ENCODE results near the gene REEP6.
"Not testable (repeated sequence)": the region's sequence is repeated elsewhere in the genome, so short reads cannot be mapped to it uniquely, and the experiment has no call there.

The REEP6 gene

DNA sequence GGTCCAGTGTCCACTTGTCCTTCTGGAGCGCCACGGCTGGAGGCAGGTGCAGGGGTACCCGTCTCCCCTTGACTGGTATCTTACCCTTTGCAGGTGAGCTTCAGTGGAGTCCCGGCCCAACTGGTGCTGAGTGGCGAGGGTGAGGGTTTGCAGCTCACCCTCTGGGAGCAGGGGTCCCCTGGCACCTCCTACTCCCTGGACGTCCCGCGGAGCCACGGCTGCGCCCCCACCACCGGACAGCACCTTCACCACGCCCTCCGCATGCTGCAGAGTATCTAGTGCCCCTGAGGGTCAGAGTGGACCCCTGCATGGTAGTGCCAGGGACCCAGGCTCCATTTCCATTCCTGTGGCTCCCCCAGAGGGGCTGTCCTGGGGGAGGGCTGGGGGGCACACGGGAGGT, 44.0 kb downstream of the REEP6 start:
- TF ChIP-seq, protein P1, sequence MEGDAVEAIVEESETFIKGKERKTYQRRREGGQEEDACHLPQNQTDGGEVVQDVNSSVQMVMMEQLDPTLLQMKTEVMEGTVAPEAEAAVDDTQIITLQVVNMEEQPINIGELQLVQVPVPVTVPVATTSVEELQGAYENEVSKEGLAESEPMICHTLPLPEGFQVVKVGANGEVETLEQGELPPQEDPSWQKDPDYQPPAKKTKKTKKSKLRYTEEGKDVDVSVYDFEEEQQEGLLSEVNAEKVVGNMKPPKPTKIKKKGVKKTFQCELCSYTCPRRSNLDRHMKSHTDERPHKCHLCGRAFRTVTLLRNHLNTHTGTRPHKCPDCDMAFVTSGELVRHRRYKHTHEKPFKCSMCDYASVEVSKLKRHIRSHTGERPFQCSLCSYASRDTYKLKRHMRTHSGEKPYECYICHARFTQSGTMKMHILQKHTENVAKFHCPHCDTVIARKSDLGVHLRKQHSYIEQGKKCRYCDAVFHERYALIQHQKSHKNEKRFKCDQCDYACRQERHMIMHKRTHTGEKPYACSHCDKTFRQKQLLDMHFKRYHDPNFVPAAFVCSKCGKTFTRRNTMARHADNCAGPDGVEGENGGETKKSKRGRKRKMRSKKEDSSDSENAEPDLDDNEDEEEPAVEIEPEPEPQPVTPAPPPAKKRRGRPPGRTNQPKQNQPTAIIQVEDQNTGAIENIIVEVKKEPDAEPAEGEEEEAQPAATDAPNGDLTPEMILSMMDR (IDR thresholded peaks at IDR 0.05; ENCODE audit: extremely low read depth, missing control alignments): no peak
- DNase-seq (ENCODE audit: low spot score): no peak

DNA sequence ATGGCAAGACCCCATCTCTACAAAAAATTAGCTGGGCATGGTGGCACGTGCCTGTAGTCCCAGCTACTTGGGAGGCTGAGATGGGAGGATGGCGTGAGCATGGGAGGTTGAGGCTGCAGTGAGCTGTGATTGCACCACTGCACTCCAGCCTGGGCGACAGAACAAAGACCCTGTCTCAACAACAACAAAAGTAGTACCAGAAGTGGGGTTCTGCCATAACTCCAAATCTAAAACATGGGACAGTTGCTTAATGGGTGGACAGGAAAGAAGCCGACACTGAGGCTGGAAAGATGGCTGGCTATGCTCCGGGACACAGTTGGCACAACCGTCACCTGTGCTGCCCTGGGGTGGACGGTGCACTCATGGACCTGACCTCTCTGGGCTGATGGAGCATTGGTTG, 44.7 kb downstream of the REEP6 start:
- DNase-seq (ENCODE audit: low spot score): not testable (repeated sequence)

DNA sequence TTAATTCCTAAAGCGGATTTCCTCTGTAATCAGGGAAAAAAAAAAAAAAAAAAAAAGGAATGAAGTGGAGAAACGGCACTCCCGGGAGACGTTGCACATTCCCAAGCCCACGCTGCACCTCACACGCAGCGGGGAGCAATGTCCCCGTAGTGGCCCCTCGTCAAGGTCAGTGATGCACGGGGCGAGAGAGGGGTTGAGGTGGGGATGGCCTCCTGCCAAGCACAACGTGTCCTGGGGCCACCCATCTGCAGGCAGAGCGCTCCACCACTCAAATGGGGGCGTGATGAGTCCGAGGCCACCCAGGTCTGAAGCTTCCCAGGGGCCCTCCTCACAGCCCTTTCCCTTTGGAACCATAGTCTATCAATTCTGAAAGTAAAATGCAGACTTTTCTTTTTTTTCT, 48.0 kb downstream of the REEP6 start:
- TF ChIP-seq, protein P1 (IDR thresholded peaks at IDR 0.05; ENCODE audit: extremely low read depth, missing control alignments): no peak
- DNase-seq (ENCODE audit: low spot score): no peak

DNA sequence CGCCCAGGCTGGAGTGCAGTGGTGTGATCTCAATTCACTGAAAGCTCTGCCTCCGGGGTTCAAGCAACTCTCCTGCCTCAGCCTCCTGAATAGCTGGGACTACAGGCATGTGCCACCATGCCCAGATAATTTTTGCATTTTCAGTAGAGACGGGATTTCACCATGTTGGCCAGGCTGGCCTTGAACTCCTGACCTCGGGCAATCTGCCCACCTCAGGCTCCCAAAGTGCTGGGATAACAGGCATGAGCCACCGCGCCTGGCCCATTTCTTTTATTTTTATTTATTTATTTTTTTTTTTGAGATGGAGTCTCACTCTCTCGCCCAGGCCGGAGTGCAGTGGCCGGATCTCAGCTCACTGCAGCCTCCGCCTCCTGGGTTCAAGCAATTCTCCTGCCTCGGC, 48.8 kb downstream of the REEP6 start:
- not testable (repeated sequence) for DNase-seq (ENCODE audit: low spot score)

DNA sequence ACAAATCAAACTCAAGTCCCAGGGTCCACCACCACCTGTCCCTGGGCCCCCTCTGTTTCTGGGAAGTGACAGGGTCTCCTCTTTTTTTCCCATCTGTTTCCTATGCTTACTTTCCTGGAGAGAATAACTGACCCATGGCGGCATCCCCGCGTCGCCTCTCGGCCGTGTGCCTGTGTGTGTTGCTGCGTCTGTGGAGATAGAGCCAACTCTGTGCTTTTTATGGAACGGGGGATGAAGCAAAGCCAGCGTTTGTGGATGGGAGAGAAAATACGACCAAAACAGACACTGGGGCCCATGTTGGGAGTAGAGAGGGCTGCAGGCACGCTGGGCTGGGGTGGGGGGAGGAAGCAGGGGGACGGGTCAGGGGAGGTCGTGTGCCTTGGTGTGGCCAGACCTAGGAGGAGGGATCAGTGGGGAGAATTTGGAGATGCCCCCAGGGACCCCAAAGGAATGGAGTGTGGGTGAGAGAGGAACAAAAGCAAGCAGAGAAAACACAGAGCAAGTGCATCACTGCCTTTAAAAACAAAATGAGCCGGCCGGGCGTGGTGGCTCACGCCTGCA, 49.5 kb downstream of the REEP6 start:
- DNase-seq (ENCODE audit: low spot score): no peak
- TF ChIP-seq, protein P1 (IDR thresholded peaks at IDR 0.05; ENCODE audit: extremely low read depth, missing control alignments): no peak

All from GM20000 (cell line).